IPS-18a (cell line): Measurements from ENCODE around the gene TERF2IP.

Experiments used
- H3K27ac ChIP-seq: one replicate; pipeline ENCODE4 v1.5.1; 2013; ENCODE audit warnings: low read length
- H3K27me3 ChIP-seq: one replicate; pipeline ENCODE4 v1.6.1; 2013; ENCODE audit warnings: mild to moderate bottlenecking, low read length; ENCODE audit not compliant: control insufficient read depth, insufficient read depth
- H3K36me3 ChIP-seq: one replicate; pipeline ENCODE4 v1.6.1; 2013; ENCODE audit warnings: low read depth, low read length; ENCODE audit not compliant: control insufficient read depth
- H3K4me1 ChIP-seq: one replicate; pipeline ENCODE4 v1.6.1; 2013; ENCODE audit warnings: low read depth, low read length; ENCODE audit not compliant: control insufficient read depth
- H3K4me3 ChIP-seq: one replicate; pipeline ENCODE4 v1.5.1; 2013; ENCODE audit warnings: low read length
- H3K9ac ChIP-seq: one replicate; pipeline ENCODE4 v1.6.1; 2013; ENCODE audit warnings: mild to moderate bottlenecking, low read length, moderate library complexity
- H3K9me3 ChIP-seq: one replicate; pipeline ENCODE4 v1.6.1; 2013; ENCODE audit warnings: low read depth, low read length; ENCODE audit not compliant: control insufficient read depth

TERF2IP gene

DNA sequence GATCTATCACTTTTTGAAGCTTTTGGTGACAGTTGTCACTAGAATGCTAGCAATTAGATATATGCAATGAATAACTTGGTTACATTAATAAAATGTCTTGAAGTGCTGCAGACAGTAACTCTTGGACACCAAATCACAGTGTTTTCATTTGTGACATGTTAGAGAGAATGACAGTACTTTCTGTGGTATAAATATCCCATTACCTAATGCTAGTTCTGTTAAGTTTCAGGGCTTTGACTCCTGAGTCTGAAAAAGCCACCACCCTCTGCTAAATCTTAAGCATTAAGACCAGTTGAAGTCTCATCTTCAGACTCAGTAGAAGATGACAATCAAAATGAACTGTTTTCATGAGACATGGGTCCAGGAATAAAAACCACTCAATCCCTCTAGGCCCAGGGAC, 39.8 kb downstream of the TERF2IP start:
- no peak overlapping the region for H3K9ac ChIP-seq
- H3K36me3 ChIP-seq: no peaks in the 10 kb centered on the region
- H3K4me3 ChIP-seq: no peak overlapping the region
- peaks cover 16% of the 10 kb centered on the region for H3K9me3 ChIP-seq
- H3K27me3 ChIP-seq: no peaks in the 10 kb centered on the region
- no peak overlapping the region for H3K27ac ChIP-seq
- H3K4me1 ChIP-seq: no peaks in the 10 kb centered on the region

DNA sequence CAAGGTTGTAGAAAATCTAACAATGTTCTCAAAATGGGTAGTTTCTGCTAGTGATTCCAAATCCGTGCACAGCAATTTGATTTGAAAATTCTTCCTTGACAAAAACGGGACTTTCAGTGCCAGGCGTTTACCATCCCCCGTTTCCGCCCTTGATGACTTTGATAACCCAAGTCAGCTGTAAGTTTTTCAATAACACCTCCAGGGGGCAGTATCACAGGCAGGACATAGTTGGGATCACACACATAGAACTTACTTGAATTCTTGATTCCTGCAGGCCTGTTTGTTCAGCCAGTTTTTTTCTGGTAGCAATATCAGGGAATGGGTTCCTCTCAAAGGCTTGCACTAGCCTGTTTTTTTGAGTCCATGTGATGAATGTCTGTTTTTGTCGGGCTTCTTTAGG, 48.1 kb downstream of the TERF2IP start:
- no peak overlapping the region for H3K4me3 ChIP-seq
- H3K36me3 ChIP-seq: no peaks in the 10 kb centered on the region
- H3K27ac ChIP-seq: no peak overlapping the region
- no peaks in the 10 kb centered on the region for H3K4me1 ChIP-seq
- no peaks in the 10 kb centered on the region for H3K9me3 ChIP-seq
- H3K27me3 ChIP-seq: no peaks in the 10 kb centered on the region
- no peak overlapping the region for H3K9ac ChIP-seq

DNA sequence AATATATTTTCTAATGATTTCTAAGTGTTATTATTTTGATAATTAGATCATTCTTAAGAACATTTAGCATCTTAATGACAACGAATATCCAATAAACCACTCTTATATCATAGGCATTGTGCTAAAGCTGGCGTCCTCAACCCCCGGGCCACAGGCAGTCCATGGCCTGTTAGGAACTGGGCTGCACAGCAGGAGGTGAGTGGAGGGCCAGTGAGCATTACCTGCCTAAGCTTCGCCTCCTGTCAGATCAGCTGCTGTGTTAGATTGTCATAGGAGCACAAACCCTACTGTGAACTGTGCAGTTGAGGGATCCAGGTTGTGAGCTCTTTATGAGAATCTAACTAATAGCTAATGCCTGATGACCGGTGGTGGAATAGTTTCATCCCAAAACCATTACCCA, 50.0 kb downstream of the TERF2IP start:
- no peaks in the 10 kb centered on the region for H3K4me1 ChIP-seq
- H3K27me3 ChIP-seq: no peaks in the 10 kb centered on the region
- H3K4me3 ChIP-seq: no peak overlapping the region
- no peaks in the 10 kb centered on the region for H3K9me3 ChIP-seq
- H3K36me3 ChIP-seq: no peaks in the 10 kb centered on the region
- no peak overlapping the region for H3K27ac ChIP-seq
- no peak overlapping the region for H3K9ac ChIP-seq

DNA sequence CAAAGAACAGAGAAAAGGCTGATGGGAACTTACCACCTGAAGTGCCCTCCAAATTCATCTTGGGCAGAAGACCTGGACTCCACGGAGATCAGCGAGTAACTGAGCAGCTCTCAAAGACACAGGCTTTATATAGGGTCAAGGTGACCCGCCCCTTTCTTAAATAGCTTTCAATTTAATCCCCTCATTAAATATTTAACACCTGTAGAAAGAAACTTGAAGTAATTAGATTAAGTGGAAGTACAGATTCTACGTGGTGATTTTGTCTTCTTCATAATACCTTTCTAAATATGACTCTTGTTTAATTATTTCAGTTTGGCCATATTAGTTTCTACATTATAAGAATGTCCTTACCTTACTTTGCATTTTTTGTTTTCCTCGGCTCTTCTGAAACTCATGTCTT, 53.8 kb downstream of the TERF2IP start, which contains the start of gene DUXB:
Gene DUXB, minus strand, starts transcription at position 101 of the 400 bp plus-strand sequence. Its CDS starts 43 bp downstream, at position 58.
- H3K27me3 ChIP-seq: no peaks in the 10 kb centered on the region
- H3K4me1 ChIP-seq: no peaks in the 10 kb centered on the region
- H3K9ac ChIP-seq: no peak within 1 kb of the TSS
- H3K4me3 ChIP-seq: no peak within 1 kb of the TSS
- no peaks in the 10 kb centered on the region for H3K9me3 ChIP-seq
- H3K27ac ChIP-seq: no peak within 1 kb of the TSS
- H3K36me3 ChIP-seq: no peaks in the 10 kb centered on the region

DNA sequence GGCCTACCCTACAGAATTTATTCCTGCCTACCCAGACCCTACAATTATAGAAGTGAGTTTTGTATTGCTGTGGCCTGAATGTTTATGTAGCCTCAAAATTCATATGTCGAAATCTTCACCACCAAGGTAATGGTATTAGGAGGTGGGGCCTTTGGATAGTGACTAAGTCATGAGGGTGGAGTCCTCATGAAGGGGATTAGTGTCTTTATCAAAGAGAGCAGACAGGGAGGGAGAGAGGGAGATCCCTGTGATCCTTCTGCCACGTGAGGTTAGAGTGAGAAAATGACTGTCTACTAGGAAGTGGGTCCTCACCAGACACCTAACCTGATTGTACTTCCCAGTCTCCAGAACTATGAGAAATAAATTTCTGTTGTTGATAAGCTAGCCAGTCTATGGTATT, 54.7 kb downstream of the TERF2IP start:
- H3K36me3 ChIP-seq: no peaks in the 10 kb centered on the region
- H3K27ac ChIP-seq: no peak overlapping the region
- no peak overlapping the region for H3K4me3 ChIP-seq
- H3K27me3 ChIP-seq: no peaks in the 10 kb centered on the region
- no peaks in the 10 kb centered on the region for H3K9me3 ChIP-seq
- no peak overlapping the region for H3K9ac ChIP-seq
- H3K4me1 ChIP-seq: no peaks in the 10 kb centered on the region

DNA sequence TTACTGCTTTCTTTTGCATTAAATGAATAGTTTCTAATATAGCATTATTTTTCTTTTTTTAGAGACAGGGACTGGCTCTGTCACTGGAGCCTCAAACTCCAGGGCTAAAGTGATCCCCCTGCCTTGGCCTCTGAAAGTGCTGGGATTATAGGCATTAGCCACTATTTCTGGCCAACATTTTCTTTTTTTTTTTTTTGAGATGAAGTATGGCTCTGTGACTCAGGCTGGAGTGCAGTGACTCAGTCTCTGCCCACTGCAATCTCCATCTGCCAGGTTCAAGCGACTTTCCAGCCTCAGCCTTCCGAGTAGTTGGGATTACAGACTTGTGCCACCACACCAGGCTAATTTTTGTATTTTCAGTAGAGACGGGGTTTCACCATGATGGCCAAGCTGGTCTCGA, 55.7 kb downstream of the TERF2IP start:
- Histone ChIP-seq H3K36me3 (no peaks in the 10 kb centered on the region), H3K27me3 (no peaks in the 10 kb centered on the region), H3K9ac (no peak overlapping the region), H3K27ac (no peak overlapping the region), H3K4me3 (no peak overlapping the region), H3K9me3 (no peaks in the 10 kb centered on the region), H3K4me1 (no peaks in the 10 kb centered on the region)
